Measurements from ENCODE around the gene TRIAP1. TPM values are rescaled to one million over a fixed set of nuclear protein-coding genes. Genes with fewer than 3 reads are reported as not detected.

TRIAP1 gene
- total RNA-seq, 1 experiment from 2014 or later, result 27.5 TPM

DNA sequence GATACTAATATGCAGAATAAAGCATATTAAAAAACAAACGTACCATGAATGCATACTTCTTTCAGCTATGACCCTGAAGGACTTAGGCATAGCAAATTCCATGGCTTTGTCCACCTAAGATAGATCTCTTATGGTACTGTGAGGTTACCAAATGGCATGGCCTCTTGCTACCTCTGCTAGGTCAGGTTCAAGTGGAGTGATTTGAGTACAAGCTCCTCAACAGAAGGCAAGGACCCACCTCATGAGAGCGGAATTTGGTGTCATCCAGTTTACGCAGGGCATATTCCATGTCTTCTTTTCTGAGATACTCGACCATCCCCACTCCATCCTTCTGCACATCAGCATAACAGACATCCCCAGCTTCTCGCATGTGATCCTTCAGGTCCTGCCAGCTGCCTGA is 17.5 kb upstream of the TRIAP1 start:
- Histone ChIP-seq H3K4me3 (no peak overlapping the region), H2AFZ (no peak overlapping the region), H3K36me3 (ENCODE audit: low read depth) (peaks cover 43% of the 10 kb centered on the region), H3K27ac (no peak overlapping the region), H3K4me2 (no peak overlapping the region), H3K27me3 (ENCODE audit: insufficient read depth, low read depth) (no peaks in the 10 kb centered on the region), H3K9me2 (ENCODE audit: insufficient read depth) (no peaks in the 10 kb centered on the region), H3F3A (ENCODE audit: insufficient read depth, low read depth) (peaks cover 46% of the 10 kb centered on the region; the same call in 1 of the 2 replicates), H3K4me1 (replicated peaks; ENCODE audit: insufficient read depth) (0 out of 2 replicates have a peak, but pooled peaks cover 15% of the 10 kb centered on the region), H3K9me3 (ENCODE audit: insufficient read depth, low read depth) (no peaks in the 10 kb centered on the region), H3K79me2 (ENCODE audit: low read depth) (peaks cover 53% of the 10 kb centered on the region), H4K20me1 (ENCODE audit: insufficient read depth) (peaks cover 73% of the 10 kb centered on the region)
- CTCF ChIA-PET, result no interaction called here
- POLR2A ChIA-PET (ENCODE audit: unreplicated experiment), result no interaction called here
- DNase-seq, result no peak
- TF ChIP-seq, protein P1, sequence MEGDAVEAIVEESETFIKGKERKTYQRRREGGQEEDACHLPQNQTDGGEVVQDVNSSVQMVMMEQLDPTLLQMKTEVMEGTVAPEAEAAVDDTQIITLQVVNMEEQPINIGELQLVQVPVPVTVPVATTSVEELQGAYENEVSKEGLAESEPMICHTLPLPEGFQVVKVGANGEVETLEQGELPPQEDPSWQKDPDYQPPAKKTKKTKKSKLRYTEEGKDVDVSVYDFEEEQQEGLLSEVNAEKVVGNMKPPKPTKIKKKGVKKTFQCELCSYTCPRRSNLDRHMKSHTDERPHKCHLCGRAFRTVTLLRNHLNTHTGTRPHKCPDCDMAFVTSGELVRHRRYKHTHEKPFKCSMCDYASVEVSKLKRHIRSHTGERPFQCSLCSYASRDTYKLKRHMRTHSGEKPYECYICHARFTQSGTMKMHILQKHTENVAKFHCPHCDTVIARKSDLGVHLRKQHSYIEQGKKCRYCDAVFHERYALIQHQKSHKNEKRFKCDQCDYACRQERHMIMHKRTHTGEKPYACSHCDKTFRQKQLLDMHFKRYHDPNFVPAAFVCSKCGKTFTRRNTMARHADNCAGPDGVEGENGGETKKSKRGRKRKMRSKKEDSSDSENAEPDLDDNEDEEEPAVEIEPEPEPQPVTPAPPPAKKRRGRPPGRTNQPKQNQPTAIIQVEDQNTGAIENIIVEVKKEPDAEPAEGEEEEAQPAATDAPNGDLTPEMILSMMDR (conservative IDR thresholded peaks at IDR 0.05), result no peak
- no TSS peak for BruUV-seq (replicated peaks)
- intact Hi-C loops (cut with micrococcal nuclease; ENCODE audit: unreplicated experiment), result no loop called here

- Histone ChIP-seq H3K9me2 (ENCODE audit: insufficient read depth) (no peaks in the 10 kb centered on the region), H3K27me3 (ENCODE audit: insufficient read depth, low read depth) (no peaks in the 10 kb centered on the region), H3K4me1 (replicated peaks; ENCODE audit: insufficient read depth) (0 out of 2 replicates have a peak, but pooled peaks cover 5% of the 10 kb centered on the region), H3K4me2 (no peak overlapping the region), H3K36me3 (ENCODE audit: low read depth) (peaks cover 48% of the 10 kb centered on the region), H3K27ac (no peak overlapping the region), H3F3A (ENCODE audit: insufficient read depth, low read depth) (peaks cover 56% of the 10 kb centered on the region; the same call in 1 of the 2 replicates), H4K20me1 (ENCODE audit: insufficient read depth) (peaks cover 74% of the 10 kb centered on the region), H3K79me2 (ENCODE audit: low read depth) (peaks cover 37% of the 10 kb centered on the region), H3K9me3 (ENCODE audit: insufficient read depth, low read depth) (no peaks in the 10 kb centered on the region), H3K4me3 (no peak overlapping the region), H2AFZ (no peak overlapping the region)
- BruUV-seq (replicated peaks), result no TSS peak
- intact Hi-C loops (cut with micrococcal nuclease; ENCODE audit: unreplicated experiment), result no loop called here
- TF ChIP-seq, protein P1 (conservative IDR thresholded peaks at IDR 0.05), result no peak
- TF ChIP-seq EZH2 (IDR thresholded peaks at IDR 0.05; ENCODE audit: low read depth), result no peak
- DNase-seq, result no peak
- ChIA-PET CTCF (no interaction called here), POLR2A (ENCODE audit: unreplicated experiment) (interaction anchor here (0.7 kb wide), 1 partner anchor 73 kb away, joined by 12 read pairs; no protein-coding TSS in a partner anchor)
Observed at GRCh38 chr12:120462099-120462640, 16.0 kb upstream of the TRIAP1 start.

DNA sequence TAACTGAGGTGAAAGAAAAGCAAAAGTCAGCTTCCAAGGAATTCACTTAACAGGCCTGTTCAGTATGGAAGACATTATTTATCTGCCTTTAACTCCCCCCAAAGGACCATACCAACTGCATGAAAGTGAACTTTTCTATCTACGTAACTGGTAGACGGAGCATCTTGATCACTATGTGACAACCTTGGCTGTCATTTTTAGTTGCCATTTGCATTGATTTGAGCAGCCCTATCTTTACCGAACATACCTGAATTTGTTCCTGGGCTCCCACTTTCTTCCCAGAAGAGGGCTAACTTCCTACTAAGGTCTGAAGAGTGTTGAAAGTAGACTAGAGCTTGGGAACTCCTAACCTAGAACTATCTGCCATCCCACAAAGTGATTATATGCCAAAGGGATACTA is 14.0 kb upstream of the TRIAP1 start:
- Histone ChIP-seq H3K4me3 (no peak overlapping the region), H3K9me2 (ENCODE audit: insufficient read depth) (no peaks in the 10 kb centered on the region), H3K27me3 (ENCODE audit: insufficient read depth, low read depth) (no peaks in the 10 kb centered on the region), H3K4me2 (no peak overlapping the region), H3K79me2 (ENCODE audit: low read depth) (peaks cover 17% of the 10 kb centered on the region), H2AFZ (no peak overlapping the region), H3K9me3 (ENCODE audit: insufficient read depth, low read depth) (no peaks in the 10 kb centered on the region), H3F3A (ENCODE audit: insufficient read depth, low read depth) (peaks cover 57% of the 10 kb centered on the region; the same call in 1 of the 2 replicates), H4K20me1 (ENCODE audit: insufficient read depth) (peaks cover 65% of the 10 kb centered on the region), H3K4me1 (replicated peaks; ENCODE audit: insufficient read depth) (no peaks in the 10 kb centered on the region), H3K36me3 (ENCODE audit: low read depth) (peaks cover 37% of the 10 kb centered on the region), H3K27ac (no peak overlapping the region)
- TF ChIP-seq, protein P1 (conservative IDR thresholded peaks at IDR 0.05), result no peak
- TF ChIP-seq EZH2 (IDR thresholded peaks at IDR 0.05; ENCODE audit: low read depth), result no peak
- CTCF ChIA-PET, result interaction anchor here (0.7 kb wide), 1 partner anchor 76 kb away, joined by 3 read pairs; no protein-coding TSS in a partner anchor
- no peak for DNase-seq
- intact Hi-C loops (cut with micrococcal nuclease; ENCODE audit: unreplicated experiment), result no loop called here
- no TSS peak for BruUV-seq (replicated peaks)
- POLR2A ChIA-PET (ENCODE audit: unreplicated experiment), result no interaction called here

All from PC-9 (cell line).